AG09309 (cell line): ENCODE data around the gene ARHGAP10.

Experiments used
- DNase-seq: peaks from one replicate; pipeline ENCODE4 v3.0.0-alpha.2; 2010; ENCODE audit warnings: low read depth
- H3K4me3 ChIP-seq: 2 replicates; pipeline ENCODE4 v1.5.1; 2011; ENCODE audit warnings: mild to moderate bottlenecking, low read depth, low read length, moderate library complexity; ENCODE audit not compliant: control insufficient read depth
- TF ChIP-seq, protein P1 (sequence below): IDR thresholded peaks from 2 replicates; pipeline ENCODE4 v1.5.1; 2011; ENCODE audit warnings: mild to moderate bottlenecking, low read depth, low read length, inconsistent platforms; ENCODE audit not compliant: insufficient read depth, control insufficient read depth; ENCODE audit errors: missing control alignments

ARHGAP10 gene

DNA sequence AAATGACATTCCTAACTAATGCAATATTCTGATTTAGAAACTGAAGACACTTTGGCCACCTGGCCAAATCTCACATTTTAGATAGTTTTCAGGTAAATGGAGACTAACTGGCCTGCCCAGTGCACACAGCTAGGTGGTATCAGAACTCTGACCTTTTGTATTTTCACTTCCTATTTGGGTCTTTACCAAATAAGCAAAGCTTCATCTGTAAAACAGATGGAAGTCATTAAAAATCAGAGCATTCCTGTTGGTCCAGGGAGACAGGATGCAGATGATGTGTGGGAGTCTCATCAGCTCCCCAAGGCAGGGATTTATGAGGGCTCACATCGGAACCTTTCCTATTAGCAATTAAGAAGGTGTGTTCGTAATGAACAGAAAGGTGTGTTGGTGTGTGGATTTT lies 57.7 kb downstream of the ARHGAP10 start:
- no peak for DNase-seq
- no peak overlapping the region for H3K4me3 ChIP-seq
- TF ChIP-seq, protein P1, sequence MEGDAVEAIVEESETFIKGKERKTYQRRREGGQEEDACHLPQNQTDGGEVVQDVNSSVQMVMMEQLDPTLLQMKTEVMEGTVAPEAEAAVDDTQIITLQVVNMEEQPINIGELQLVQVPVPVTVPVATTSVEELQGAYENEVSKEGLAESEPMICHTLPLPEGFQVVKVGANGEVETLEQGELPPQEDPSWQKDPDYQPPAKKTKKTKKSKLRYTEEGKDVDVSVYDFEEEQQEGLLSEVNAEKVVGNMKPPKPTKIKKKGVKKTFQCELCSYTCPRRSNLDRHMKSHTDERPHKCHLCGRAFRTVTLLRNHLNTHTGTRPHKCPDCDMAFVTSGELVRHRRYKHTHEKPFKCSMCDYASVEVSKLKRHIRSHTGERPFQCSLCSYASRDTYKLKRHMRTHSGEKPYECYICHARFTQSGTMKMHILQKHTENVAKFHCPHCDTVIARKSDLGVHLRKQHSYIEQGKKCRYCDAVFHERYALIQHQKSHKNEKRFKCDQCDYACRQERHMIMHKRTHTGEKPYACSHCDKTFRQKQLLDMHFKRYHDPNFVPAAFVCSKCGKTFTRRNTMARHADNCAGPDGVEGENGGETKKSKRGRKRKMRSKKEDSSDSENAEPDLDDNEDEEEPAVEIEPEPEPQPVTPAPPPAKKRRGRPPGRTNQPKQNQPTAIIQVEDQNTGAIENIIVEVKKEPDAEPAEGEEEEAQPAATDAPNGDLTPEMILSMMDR: no peak

DNA sequence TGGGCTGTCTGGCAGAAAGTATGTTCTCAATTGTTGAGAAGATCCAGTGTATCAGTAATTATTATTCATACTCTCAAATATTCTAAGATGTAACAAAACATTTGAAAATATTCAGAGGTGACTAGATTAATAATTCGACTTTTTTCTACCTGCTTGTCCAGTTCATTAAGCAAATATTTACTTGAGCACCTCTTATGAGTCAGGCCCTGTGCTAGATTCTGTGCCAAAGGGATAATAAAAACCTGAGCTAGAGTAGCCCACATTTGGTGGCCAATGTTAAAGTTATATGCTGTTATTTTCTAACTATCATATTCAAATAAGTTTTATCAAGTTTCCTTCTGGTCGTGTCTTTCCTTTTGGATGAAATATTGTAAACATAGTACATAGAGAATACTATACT lies 58.5 kb downstream of the ARHGAP10 start:
- DNase-seq: no peak
- H3K4me3 ChIP-seq: no peak overlapping the region
- TF ChIP-seq, protein P1: no peak

DNA sequence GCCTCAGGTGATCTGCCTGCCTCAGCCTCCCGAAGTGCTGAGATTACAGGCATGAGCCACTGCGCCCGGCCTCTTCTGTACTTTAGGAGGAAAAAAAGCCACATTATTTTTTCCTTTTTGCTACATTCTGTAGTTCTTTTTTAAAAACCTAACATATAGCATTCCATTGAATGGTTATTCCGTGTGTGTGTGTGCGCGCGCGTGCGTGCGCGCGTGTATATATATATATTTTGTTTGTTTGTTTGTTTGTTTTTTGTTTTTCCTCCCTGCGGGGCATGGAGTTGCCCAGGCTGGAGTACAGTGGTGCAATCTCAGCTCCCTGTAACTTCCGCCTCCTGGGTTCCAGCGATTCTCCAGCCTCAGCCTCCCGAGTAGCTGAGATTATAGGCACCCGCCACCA lies 59.5 kb downstream of the ARHGAP10 start:
- H3K4me3 ChIP-seq: no peak overlapping the region
- TF ChIP-seq, protein P1: no peak

DNA sequence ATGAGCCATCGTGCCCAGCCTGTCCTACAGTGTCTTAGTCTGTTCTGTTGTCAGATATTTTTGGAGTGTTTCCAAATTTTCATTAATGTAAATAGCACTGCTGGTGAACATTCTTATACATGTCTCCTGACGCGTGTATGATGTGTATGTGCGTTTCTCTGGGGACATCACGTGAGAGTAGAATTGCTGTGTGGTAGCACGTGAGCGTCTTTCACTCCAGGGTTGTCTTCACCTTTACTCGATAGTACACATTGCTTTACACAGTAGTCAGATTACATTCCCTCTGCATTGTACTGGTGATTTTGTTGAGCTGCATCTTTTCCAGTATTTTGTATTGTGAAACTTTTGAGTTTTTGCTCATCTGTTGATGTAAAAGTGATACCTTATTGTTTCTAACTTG lies 60.0 kb downstream of the ARHGAP10 start:
- TF ChIP-seq, protein P1: no peak
- H3K4me3 ChIP-seq: no peak overlapping the region

More for the DNA sequence above, 59.5 kb downstream of the ARHGAP10 start:
- DNase-seq: no peak

DNA sequence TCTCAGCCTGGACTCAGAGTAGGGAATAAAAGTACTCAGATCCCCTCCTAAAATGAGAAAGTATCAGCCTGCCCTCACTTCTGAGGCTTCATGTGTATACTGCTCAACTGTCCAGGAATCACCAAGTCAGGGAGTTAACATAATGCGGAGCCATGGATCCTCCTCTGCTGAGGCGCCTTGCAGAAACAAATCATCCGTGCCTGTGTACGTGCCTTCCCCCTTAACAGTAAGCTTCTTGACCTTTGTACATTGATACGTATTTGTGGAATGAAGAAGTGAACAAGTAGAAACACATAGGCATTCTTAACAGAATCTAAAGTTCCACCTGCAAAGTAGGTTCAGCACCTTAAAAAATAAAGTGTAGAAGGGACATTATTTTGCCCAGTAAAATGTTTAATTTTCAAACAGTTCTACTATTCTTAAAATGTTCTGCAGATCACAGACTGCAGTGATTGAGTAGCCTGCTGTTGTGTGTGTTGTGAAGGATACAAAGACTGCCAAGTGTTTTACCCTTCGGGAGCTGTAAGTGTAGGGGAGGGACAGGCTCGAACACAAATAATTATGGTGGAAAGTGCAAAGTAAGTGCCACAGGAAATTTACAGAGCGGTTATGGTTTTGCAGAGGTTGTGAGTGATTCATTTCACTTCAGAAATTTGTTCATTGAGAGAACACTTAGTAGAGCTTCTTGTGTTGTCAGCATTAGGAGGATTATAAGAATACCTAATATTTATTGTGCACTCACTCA lies 61.9 kb downstream of the ARHGAP10 start:
- no peak for DNase-seq
- H3K4me3 ChIP-seq: no peak overlapping the region
- TF ChIP-seq, protein P1: no peak

More for the DNA sequence above, 60.0 kb downstream of the ARHGAP10 start:
- DNase-seq: no peak

DNA sequence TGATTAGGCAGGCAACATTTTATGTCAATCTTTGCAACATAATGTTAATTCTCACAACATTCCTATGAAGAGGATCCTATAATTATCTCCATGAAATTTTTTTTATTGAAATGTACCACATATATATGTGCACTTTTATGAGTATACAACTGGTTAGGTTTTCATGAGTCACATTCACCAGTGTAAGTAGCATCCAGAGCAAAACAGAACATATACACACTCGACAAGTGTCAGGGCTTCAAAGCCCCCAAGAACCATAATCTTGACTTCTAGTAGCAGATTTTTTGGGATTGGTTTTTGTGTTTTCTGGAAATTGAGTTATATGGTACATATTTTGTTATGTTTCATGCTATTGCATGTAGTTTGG lies 62.4 kb downstream of the ARHGAP10 start:
- TF ChIP-seq, protein P1: no peak
- H3K4me3 ChIP-seq: no peak overlapping the region
- DNase-seq: no peak
